ENCODE data around the gene TAF11L2.
"Not testable (repeated sequence)": the region's sequence is repeated elsewhere in the genome, so short reads cannot be mapped to it uniquely, and the experiment has no call there.

The TAF11L2 gene

DNA sequence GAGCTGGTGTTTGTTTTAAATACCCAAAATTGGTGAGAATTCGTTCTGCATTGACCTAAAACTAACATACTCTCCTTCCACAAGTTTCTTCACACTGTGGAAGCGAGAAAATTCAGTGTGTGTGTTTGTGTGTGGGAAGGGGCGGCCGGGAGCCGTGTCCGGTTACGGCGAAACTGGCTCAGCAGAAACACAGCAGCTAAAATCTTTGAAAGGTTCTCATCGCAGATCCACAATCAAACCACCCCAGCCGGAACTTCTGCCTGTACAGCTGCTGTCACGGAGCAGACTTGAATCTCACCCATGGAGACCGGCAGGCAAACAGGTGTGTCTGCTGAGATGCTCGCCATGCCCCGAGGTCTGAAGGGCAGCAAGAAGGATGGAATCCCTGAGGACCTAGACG lies 30.3 kb downstream of the TAF11L2 start, which contains the start of gene TAF11L6:
Gene TAF11L6, plus strand, starts transcription at position 301 of the 400 bp plus-strand sequence.
- DNase-seq: not testable (repeated sequence)
